Skin of body (tissue), 2 donors: ENCODE data around the gene PMM2. TPM values are rescaled to one million over a fixed set of nuclear protein-coding genes. Genes with fewer than 3 reads are reported as not detected.
"Not testable (repeated sequence)": the region's sequence is repeated elsewhere in the genome, so short reads cannot be mapped to it uniquely, and the experiment has no call there.

Experiments used
- DNase-seq: peaks from one replicate; lab custom pipeline; 2025; lab: John Stamatoyannopoulos, UW
- total RNA-seq: library from RNA; depleted of rRNA; stranded (reverse); fragments of >200 nt; gene quantifications from one replicate; pipeline ENCODE4 v1.2.3, GENCODE V29; 2014

Gene PMM2
- total RNA-seq, 1 donor from 2014 or later, result 28.8 TPM

DNA sequence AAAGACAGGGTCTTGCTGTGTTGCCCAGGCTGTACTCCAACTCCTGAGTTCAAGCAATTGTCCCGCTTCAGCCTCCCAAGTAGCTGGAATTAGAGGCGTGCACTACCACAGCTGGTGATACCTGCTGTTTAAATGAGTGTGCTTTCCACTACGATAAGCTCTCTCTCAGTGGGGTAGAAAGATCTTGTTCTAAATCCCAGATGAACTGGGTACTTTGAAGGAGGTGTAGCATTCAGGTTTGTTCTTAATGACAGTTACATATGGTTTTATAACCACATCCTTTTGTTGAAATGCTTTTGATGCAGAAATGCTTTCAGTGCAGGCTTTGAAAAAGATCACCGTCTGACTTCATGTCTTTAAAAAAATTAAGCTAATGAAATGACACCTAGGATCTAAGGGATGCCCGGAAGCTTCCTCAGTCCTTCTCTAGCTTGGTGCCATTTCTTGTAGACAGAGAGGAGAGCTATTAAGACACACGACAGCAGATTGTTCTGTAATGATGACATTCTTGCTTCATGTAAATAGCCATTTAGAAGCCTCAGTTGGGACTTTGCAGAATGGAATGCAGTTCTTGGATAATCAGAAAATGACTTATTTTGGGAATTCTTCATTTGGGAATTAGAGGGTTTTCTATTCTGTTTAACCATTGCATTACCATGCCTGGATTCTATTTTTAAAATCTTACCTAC is 19.5 kb downstream of the PMM2 start:
- DNase-seq, result no peak

DNA sequence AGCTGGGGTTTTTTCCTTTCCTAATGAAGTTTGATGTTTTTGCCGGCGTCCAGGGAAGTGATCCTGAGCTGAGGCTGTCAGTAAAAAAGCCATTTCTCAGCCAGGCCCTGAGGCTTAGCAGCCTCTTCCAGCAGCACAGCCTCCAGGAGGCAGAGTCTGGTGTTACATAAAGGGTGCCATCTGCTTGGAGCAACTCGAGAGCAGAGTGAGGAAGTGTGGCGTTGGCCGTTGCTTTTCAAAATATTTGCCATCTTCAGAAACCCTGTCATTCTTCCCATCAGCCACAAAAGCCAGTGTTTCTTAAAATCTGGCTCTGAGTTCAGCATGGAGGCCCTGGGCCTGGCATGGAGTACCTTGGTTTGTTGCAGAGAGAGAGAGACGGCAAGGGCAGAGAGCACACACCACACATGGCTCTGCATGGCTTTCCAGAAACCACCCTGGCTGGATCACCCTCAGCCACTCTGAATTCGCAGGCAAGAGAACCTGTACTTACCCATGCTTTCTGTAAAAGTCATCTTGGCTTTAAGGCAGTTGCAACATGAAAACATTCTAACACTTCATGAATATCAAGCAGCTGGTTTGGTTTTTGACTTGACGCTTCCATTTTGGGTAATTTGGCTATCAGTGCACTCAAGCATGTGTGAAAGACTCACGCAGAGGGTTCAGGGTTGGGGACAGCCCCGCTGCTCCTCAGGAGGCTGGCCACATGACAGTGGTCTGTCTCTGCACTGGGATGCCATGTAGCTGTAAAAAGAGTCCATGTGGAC is 21.0 kb downstream of the PMM2 start:
- no peak for DNase-seq

DNA sequence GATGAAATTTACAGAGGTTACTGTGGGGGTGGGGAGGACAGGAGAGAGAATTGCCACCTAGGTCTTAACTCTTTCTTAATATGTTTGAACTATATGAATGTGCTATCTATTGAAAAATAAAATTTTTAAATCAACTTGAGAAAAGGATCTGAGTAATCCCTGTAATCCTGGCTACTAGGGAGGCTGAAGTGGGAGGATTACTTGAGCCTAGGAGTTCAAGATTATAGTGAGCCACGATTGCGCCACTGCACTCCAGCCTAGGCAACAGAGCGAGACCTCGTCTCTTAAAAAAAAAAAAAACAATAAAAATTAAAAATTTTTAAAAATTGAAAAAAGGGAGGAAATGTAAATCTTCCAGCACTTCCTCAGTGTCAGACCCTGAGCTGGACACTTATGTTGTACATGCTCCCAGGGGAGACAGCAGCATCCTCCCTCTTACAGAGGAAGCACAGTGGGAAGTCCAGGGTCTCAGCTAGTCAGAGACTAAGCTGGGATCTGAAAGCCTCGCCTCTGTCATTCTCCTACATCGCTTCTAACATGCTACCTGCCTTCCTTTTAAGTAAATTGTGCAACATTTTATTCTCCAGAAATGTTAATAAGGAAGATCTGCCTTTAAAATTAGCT is 21.9 kb downstream of the PMM2 start:
- DNase-seq, result no peak

DNA sequence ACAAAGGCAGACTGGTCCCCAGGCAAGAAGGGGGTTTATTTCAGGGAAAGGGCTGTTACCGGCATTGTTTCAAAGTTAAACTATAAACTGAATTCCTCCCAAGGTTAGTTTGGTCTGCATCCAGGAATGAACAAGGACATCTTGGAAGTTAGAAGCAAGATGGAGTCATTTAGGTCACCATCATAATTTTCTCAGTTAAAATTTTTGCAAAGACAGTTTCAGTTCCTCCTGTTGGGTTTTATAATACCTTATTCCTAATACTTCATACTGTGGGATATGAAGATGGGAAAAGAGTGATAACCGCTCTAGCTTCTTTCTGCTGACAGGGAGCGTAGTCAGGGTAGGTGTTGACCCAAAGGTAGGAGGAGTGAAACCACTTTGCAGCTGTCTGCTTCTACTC is 24.8 kb downstream of the PMM2 start:
- no peak for DNase-seq

DNA sequence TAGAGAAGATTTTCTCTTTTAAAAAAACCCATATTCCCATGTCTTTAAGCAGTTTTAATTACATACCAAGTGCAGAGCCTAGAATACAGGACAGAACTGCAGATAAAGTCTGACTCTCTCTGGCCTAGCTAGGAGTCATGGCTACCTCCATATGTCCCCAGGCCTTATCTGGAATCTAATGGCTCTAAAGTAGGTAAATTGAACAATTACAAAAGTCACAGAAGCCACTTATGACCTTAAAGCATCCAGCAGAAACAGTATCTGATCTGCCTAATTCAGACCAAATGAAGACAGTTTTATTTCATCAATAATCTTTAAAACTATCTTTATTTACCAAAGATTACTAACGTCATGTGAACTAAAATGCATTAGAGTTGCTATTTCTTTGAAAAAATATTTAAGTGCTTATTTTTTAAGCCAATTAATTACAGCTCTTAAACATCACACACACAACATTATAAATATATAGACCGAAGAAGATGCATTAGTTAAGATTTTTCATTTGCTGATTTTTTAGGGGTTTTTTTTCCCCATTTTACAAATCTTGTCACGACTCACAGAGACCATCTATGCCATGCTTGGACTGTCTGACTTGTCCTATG is 28.7 kb downstream of the PMM2 start:
- no peak for DNase-seq

GRCh38 chr16:8828541-8829165 is 31.0 kb downstream of the PMM2 start:
- DNase-seq, result no peak

DNA sequence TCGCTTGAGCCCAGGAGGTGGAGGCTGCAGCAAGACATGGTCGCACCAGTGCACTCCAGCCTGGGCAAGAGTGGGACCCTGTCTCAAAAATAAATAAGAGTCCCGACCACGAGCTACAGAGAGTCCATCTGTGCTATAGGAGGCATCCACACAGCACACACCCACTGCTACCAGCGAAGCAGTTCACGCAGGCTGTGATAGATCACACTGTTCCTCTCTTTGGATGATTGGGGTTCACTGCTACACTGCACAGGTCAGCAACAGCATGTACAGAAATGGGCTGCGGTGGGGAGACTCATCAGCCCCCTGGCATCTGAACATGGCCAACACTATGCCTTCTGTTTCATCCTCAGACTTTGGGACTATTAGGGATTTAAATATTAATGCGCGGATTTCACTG is 33.8 kb downstream of the PMM2 start:
- no peak for DNase-seq

DNA sequence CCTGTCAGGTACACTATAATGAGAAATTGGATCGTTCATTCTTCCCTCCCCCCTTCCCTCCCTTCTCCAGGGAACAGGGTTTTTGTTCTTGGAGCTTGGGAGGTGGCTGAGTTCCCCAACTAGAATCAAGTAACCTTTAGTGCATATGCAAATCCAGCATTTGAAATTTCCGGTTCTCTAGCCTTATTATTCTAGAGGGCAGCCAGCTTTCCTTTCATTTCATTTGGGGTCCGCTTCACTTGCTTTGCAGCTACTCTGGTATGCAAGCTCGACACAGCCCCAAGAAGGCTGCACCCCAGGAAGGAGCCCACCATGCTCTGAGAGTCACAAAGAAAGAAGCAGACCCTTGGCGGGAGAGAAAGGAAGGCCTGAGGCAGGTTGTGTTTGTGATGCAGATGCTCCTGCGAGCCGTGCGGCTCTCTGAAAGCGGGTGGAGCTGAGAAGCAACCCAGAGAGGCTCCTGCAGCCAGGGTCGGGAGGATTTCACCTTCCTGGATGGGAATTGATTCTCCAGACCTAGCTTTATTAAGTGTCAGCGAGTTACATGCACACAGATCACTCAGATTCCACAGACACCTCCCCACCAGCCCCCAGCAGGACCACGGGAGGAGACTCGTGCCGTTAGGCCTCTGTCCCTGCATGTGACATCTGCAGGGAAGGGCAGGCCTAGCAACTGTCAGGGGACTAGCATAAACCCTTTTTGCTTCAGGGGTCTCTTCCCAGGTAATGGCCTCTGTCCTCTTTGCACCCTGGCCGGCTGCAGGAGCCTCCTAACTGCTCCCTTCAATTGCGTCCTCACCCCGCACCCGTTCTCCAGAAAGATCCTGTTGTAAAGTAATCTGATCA is 34.5 kb downstream of the PMM2 start:
- DNase-seq, result no peak

DNA sequence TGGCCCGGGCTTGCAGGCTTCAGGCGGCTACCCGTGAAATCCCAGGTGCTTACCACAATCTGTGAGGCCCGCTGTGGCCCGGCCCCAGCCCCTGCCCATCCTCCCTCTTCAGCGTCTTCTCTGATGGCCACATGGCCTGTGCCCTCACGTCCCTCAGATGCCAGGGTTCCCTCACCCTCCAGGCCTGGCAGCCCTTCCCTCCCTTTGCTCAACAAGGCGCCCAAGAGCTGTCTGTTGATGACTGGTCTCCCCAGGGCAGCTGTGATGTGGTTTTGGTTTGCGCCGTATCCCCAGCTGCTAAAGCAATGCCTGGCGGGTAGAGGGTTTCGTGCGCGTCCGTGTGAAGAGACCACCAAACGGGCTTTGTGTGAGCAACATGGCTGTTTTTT is 35.1 kb downstream of the PMM2 start:
- DNase-seq, result no peak

GRCh38 chr16:8836797-8837196 is 39.2 kb downstream of the PMM2 start:
- DNase-seq, result not testable (repeated sequence)

DNA sequence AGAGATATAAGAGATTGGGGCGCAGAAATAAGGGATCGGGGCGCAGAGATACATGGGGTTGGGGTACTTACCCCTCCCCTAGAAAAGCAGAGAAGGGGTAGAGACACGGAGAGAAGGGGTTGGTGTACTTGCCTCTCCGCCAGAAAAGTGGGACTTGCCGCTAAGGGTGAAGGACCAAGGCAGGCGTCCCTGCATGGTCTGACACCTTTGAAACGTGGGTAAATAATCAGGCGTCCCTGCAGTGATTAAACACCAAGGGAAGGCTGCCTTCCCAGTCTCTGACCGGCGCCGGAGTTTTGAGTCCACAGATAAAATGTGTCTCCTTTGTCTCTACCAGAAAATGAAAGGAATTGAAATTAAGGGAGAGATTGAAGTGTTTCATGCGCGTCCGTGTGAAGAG is 40.0 kb downstream of the PMM2 start:
- DNase-seq, result not testable (repeated sequence)

GRCh38 chr16:8842016-8842415 is 44.4 kb downstream of the PMM2 start:
- not testable (repeated sequence) for DNase-seq

DNA sequence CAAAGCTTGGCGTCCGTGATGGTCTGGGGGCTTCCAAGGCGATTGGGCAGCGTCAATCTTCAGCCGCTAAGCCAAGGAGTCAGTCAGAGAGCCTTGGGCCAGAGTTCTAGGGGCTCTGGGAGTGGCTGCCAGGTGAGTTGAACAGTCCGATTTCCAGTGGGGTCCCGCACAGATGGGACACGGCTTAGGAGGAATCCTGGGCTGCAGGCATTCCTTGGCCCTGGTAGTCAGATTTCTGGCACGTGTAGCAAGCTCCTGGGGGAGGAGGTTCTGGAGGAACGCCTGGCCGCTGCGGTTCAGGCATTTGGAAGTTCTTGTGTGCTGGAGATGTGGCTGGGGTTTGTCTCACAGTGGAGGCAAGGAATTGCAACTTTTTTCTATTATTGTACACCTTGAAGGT is 45.7 kb downstream of the PMM2 start:
- not testable (repeated sequence) for DNase-seq

DNA sequence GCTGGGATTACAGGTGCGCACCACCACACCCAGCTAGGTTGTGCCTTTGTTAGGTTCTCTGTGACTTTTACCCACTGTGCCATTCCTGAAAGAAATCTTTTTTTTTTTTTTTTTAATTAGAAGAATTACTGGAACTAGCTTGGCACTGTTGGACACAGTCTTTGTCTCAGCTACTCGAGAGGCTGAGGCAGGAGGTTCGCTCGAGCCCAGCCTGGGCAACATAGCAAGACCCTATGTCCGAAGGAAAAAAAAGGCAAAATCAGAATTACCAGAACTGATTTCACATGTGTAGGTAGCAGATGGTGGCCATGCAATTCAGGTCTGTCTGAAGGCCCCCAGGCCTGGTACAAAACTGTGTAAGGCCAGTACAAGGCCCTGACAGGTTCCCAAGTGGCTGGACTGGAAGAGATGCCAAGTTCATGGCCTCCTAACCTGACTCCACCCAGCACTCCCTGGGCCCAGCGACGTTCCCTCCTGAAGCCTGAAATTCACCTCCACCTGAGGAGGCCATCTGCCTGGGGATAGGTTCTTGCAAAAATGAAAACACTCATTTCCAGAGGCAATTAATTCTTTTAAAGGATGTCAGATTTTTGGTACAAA is 48.2 kb downstream of the PMM2 start:
- DNase-seq, result no peak

DNA sequence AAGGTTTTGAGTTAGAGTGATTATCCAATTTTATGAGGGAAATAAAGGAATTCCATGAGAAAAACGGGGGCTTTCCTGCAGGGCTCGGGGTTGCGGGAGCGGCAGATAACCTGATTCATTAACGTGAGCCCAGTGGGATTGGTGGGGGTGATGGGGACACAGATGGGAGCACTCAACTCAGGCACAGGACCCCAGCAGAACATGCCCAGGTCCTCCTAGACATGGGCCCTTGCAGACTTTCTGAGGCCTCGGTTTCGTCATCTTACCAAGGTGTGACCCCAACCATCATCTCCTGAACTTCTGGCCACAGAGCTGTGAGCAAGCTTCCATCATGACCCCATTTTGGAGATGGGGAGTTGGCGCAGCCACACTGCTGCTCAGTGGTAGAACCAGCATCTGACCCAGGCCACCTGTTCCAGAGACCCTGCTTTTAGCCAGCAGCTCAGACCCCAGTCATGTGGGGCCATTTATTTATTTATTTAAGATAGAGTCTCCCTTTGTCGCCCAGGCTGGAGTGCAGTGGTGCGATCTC is 48.8 kb downstream of the PMM2 start:
- no peak for DNase-seq

DNA sequence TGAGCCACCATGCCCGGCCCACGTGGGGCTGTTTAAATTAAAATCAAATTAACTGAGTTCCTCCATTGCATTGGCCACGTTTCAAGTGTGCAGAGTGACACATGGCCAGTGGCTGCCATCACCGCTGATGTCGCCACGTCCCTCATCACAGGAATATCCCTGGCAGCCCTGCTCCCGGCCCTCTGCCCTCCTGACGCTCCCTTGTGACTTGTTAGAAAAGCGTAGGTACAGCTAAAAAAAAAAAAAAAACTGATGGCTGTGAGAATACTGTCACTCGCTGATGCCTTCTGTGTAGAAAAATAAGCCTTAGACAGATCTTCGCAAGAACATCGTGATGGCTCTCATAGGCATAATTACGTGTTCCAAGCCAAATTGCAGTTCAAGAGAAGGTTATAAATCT is 49.5 kb downstream of the PMM2 start:
- no peak for DNase-seq

- no peak for DNase-seq
Measured at GRCh38 chr16:8847623-8848022, 50.0 kb downstream of the PMM2 start.

- DNase-seq, result no peak
Measured at GRCh38 chr16:8848231-8848938, 50.7 kb downstream of the PMM2 start.

DNA sequence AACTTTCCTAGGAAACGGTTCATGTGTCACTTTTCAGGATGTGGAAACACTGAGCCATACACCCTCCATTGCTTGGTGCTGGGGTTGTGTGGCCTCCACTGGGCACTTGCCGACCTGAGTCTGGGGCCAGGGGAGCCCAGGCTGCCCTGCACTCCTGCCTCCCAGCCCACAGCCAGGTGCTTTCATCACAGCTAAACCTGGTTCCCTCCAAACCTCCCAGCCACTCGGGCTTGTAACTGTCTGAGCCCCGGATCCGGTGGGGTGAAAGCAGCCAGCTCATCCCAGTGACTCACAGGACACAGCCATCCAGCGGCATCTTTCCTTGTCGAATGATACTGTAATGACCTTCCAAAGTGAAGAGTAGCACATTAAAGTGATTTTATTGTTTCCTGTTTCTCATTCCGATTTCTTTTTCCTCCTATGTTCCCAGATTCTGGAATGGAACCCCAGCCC is 51.3 kb downstream of the PMM2 start:
- DNase-seq, result no peak
